CD4-positive, alpha-beta T cell treated with Interleukin-2 at 100 ng/mL for 4 hours (primary cell): Measurements from ENCODE around the gene KRTAP5-11.
"Not testable (repeated sequence)": the region's sequence is repeated elsewhere in the genome, so short reads cannot be mapped to it uniquely, and the experiment has no call there.

Experiments used
- DNase-seq: peaks from one replicate; pipeline ENCODE4 v3.0.0-alpha.2; 2020; ENCODE audit warnings: low spot score

Gene KRTAP5-11

GRCh38 chr11:71555508-71555907 lies 27.2 kb downstream of the KRTAP5-11 start:
- no peak for DNase-seq

- DNase-seq, result no peak
Measured at GRCh38 chr11:71554996-71555395, 27.7 kb downstream of the KRTAP5-11 start.

- DNase-seq, result no peak
Measured at GRCh38 chr11:71551711-71552110, 31.0 kb downstream of the KRTAP5-11 start.

- no peak for DNase-seq
Measured at GRCh38 chr11:71548716-71549151, 33.9 kb downstream of the KRTAP5-11 start.

- DNase-seq, result no peak
Measured at GRCh38 chr11:71548120-71548519, 34.6 kb downstream of the KRTAP5-11 start, which contains the start of gene KRTAP5-9. KRTAP5-9 (plus strand) TSS chr11:71548420; CDS start chr11:71548658, 238 bp downstream.

- DNase-seq, result no peak
Measured at GRCh38 chr11:71545405-71545966, 37.2 kb downstream of the KRTAP5-11 start.

- no peak for DNase-seq
Measured at GRCh38 chr11:71544525-71545214, 38.0 kb downstream of the KRTAP5-11 start.

- no peak for DNase-seq
Measured at GRCh38 chr11:71543866-71544265, 38.8 kb downstream of the KRTAP5-11 start.

GRCh38 chr11:71542879-71543777 lies 39.5 kb downstream of the KRTAP5-11 start:
- DNase-seq, result no peak

GRCh38 chr11:71542382-71542781 lies 40.3 kb downstream of the KRTAP5-11 start:
- DNase-seq, result no peak

- not testable (repeated sequence) for DNase-seq
Measured at GRCh38 chr11:71540521-71541304, 42.0 kb downstream of the KRTAP5-11 start.

GRCh38 chr11:71539971-71540370 lies 42.7 kb downstream of the KRTAP5-11 start:
- not testable (repeated sequence) for DNase-seq

GRCh38 chr11:71539017-71539416 lies 43.7 kb downstream of the KRTAP5-11 start:
- DNase-seq, result no peak

- no peak for DNase-seq
Measured at GRCh38 chr11:71538666-71538990, 44.0 kb downstream of the KRTAP5-11 start.

GRCh38 chr11:71537977-71538665 lies 44.6 kb downstream of the KRTAP5-11 start, which contains the start of gene KRTAP5-8:
KRTAP5-8 (plus strand) TSS chr11:71538025; CDS start chr11:71538056, 31 bp downstream.
- not testable (repeated sequence) for DNase-seq

- DNase-seq, result no peak
Measured at GRCh38 chr11:71537537-71537936, 45.1 kb downstream of the KRTAP5-11 start.

- DNase-seq, result no peak
Measured at GRCh38 chr11:71535825-71536224, 46.9 kb downstream of the KRTAP5-11 start.

- not testable (repeated sequence) for DNase-seq
Measured at GRCh38 chr11:71534711-71535608, 47.7 kb downstream of the KRTAP5-11 start.

- no peak for DNase-seq
Measured at GRCh38 chr11:71532036-71532610, 50.6 kb downstream of the KRTAP5-11 start.
